Measurements from ENCODE around the gene PKIG.

- TF ChIP-seq POLR2A (IDR thresholded peaks at IDR 0.05) (no peak), CTCF (IDR thresholded peaks at IDR 0.05) (no peak)
These were observed 20.5 kb upstream of the PKIG start for GRCh38 chr20:44561876-44562275.
